ENCODE results near the gene BOLA2B.
"Not testable (repeated sequence)": the region's sequence is repeated elsewhere in the genome, so short reads cannot be mapped to it uniquely, and the experiment has no call there.

BOLA2B gene

DNA sequence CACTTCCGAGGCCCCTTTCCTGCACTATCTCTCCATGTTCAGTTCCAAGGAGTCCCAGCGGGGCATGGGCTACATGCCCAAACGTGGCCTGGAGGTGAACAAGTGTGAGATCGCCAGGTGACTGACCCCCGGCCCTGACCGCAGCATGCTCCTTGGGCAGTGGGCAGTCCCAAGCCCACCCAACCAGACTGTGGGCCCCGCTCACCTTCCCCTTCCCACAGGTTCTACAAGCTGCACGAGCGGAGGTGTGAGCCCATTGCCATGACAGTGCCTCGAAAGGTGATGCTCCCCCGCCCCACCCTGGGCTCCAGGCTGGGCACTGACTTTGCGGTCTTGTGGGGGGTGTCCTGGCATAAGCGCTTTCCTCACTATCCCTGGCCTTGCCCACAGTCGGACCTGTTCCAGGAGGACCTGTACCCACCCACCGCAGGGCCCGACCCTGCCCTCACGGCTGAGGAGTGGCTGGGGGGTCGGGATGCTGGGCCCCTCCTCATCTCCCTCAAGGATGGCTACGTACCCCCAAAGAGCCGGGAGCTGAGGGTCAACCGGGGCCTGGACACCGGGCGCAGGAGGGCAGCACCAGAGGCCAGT is 5.4 kb downstream of the BOLA2B start:
- in situ Hi-C loops (cut with MboI; ENCODE audit: low sequenced_read_pairs) = no loop called here

DNA sequence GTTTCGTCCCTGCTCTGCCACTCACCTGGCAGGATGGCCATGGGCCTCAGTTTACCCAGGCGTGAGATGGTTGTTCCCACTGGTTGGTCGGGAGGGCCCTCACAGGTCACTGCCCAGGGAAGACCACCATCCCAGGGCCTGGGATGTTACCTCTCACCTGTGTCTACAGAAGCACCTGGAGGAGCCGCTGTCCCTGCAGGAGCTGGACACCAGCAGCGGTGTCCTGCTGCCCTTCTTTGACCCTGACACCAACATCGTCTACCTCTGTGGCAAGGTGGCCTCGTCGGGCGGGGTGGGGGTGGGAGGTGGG is 6.0 kb downstream of the BOLA2B start:
- Histone ChIP-seq H3K27me3 (ENCODE audit: low read depth) (no peaks in the 10 kb centered on the region), H3K9me3 (no peaks in the 10 kb centered on the region), H3K4me3 (no peak overlapping the region), H3K4me1 (peaks cover 8% of the 10 kb centered on the region), H3K36me3 (replicated peaks) (peaks cover 6% of the 10 kb centered on the region)
- no peak for DNase-seq (ENCODE audit: low spot score in 2 of 2)
- in situ Hi-C loops (cut with MboI; ENCODE audit: low sequenced_read_pairs) = no loop called here

More for the DNA sequence above, 5.4 kb downstream of the BOLA2B start:
- no peak overlapping the region for H3K4me3 ChIP-seq
- H3K9me3 ChIP-seq = no peaks in the 10 kb centered on the region
- H3K36me3 ChIP-seq (replicated peaks) = peaks cover 6% of the 10 kb centered on the region
- H3K27me3 ChIP-seq (ENCODE audit: low read depth) = no peaks in the 10 kb centered on the region
- H3K4me1 ChIP-seq = peaks cover 5% of the 10 kb centered on the region; the same call in 1 of the 2 replicates
- no peak for DNase-seq (ENCODE audit: low spot score in 2 of 2)

DNA sequence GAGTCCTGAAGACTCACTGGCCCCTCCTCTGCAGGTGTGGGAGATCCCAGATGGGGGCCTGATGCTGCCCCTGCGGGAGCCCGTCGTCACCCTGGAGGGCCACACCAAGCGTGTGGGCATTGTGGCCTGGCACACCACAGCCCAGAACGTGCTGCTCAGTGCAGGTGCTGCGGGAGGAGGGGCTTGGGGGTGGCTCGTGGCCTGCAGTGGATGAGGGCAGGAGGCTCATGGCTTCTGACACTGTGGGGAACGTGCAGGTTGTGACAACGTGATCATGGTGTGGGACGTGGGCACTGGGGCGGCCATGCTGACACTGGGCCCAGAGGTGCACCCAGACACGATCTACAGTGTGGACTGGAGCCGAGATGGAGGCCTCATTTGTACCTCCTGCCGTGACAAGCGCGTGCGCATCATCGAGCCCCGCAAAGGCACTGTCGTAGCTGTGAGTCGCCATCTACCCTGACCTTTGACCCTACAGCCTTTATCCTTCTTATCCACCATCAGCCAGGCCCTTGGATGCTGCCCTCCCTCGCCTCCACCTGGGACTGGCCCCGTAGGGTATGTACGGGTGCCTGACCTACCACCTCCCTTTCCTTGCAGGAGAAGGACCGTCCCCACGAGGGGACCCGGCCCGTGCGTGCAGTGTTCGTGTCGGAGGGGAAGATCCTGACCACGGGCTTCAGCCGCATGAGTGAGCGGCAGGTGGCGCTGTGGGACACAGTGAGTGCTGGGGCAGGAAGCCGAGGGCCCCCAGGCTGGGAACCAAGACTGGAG is 6.5 kb downstream of the BOLA2B start:
- no peaks in the 10 kb centered on the region for H3K9me3 ChIP-seq
- peak in 1 of 2 experiments; percentile 82 for DNase-seq (ENCODE audit: low spot score in 2 of 2)
- peaks cover 6% of the 10 kb centered on the region for H3K36me3 ChIP-seq (replicated peaks)
- no peaks in the 10 kb centered on the region for H3K27me3 ChIP-seq (ENCODE audit: low read depth)
- in situ Hi-C loops (cut with MboI; ENCODE audit: low sequenced_read_pairs) = no loop called here
- H3K4me3 ChIP-seq = no peak overlapping the region
- peaks cover 8% of the 10 kb centered on the region for H3K4me1 ChIP-seq

DNA sequence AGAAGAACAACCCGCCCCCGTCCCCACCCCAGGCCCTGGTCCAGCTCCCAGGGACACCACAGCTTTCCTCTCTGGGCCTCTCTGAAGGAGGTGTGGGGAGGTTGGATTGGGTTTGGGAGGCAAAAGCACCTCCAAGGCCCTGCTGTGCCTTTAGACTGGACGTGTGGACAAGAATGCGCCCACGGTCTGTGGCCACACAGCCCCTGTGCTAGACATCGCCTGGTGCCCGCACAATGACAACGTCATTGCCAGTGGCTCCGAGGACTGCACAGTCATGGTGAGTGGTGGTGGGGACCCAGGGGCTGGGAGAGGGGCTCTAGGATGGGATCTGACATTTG is 7.1 kb downstream of the BOLA2B start:
- Histone ChIP-seq H3K9me3 (no peaks in the 10 kb centered on the region), H3K36me3 (replicated peaks) (peaks cover 6% of the 10 kb centered on the region), H3K4me3 (no peak overlapping the region), H3K4me1 (peaks cover 8% of the 10 kb centered on the region), H3K27me3 (ENCODE audit: low read depth) (no peaks in the 10 kb centered on the region)
- in situ Hi-C loops (cut with MboI; ENCODE audit: low sequenced_read_pairs) = no loop called here
- DNase-seq (ENCODE audit: low spot score in 2 of 2) = no peak

DNA sequence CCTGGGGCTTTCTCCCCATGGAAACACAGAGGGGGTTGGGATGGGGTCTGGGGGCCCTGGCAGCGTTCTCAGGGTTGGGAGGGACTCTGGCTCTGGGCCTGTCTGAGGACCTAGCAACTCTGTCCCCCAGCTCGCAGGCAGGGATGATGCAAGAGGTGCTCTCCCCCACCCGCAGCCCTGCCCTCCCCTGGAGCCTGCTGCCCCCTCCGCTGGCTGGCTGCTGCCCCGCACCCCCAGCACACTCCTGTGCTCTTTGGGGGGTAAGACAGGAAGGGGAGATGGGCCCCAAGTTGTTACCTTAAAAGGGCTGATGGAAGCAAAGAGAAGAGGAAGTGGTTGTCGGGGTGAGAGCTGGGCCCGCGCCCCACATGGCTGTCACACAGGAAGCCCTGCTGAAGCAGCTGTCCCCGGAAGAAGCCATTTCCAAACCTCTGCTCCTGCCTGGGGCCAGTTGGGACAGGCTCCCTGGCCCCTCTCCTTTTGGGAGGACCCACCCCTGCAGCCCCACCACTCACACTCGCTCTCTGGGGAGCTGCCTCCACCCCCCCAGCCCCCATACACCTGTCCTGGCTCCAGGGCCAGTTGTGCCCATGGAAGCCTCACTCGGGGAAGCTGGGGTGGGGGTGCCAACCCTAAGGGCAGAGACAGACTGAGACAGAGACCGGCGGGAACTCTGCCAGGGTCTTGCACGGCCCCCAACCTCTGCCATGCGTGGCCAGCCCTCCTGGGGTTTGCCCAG is 7.6 kb downstream of the BOLA2B start:
- no peak for DNase-seq (ENCODE audit: low spot score in 2 of 2)
- in situ Hi-C loops (cut with MboI; ENCODE audit: low sequenced_read_pairs) = no loop called here
- Histone ChIP-seq H3K36me3 (replicated peaks) (peaks cover 6% of the 10 kb centered on the region), H3K27me3 (ENCODE audit: low read depth) (no peaks in the 10 kb centered on the region), H3K4me3 (no peak overlapping the region), H3K4me1 (peaks cover 8% of the 10 kb centered on the region), H3K9me3 (no peaks in the 10 kb centered on the region)

DNA sequence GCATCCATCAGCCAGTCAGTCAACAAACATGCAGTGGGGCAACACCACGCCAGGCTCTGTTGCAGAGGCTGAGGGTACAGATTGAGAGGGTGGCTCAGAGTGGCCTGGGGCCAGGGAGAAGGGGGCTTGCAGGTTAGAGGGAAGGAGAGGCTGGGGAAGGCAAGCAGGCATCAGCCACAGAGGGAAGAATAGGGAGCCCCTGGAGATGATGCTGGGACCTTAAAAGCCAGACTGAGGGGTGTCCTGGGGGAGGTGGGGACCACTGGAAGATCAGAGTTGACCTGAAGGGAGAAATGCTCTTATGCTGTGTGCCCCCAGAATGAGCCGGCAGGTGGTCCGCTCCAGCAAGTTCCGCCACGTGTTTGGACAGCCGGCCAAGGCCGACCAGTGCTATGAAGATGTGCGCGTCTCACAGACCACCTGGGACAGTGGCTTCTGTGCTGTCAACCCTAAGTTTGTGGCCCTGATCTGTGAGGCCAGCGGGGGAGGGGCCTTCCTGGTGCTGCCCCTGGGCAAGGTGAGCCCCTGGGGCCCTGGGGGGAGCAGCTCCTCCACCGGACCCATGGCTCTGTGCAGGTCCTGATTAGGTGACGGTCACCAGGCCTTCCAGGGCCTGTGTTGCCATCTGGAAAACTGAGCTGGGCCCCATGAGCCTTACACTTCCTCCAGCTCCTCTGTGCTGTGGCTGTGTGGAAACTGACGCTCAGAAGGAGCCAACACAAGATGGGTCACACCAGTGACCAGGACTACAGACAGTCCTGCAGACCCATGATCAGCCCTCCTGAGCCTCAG is 8.4 kb downstream of the BOLA2B start:
- H3K4me3 ChIP-seq = no peak overlapping the region
- peaks cover 6% of the 10 kb centered on the region for H3K36me3 ChIP-seq (replicated peaks)
- H3K4me1 ChIP-seq = peaks cover 8% of the 10 kb centered on the region
- no peak for DNase-seq (ENCODE audit: low spot score in 2 of 2)
- H3K27me3 ChIP-seq (ENCODE audit: low read depth) = no peaks in the 10 kb centered on the region
- no peaks in the 10 kb centered on the region for H3K9me3 ChIP-seq
- in situ Hi-C loops (cut with MboI; ENCODE audit: low sequenced_read_pairs) = no loop called here

DNA sequence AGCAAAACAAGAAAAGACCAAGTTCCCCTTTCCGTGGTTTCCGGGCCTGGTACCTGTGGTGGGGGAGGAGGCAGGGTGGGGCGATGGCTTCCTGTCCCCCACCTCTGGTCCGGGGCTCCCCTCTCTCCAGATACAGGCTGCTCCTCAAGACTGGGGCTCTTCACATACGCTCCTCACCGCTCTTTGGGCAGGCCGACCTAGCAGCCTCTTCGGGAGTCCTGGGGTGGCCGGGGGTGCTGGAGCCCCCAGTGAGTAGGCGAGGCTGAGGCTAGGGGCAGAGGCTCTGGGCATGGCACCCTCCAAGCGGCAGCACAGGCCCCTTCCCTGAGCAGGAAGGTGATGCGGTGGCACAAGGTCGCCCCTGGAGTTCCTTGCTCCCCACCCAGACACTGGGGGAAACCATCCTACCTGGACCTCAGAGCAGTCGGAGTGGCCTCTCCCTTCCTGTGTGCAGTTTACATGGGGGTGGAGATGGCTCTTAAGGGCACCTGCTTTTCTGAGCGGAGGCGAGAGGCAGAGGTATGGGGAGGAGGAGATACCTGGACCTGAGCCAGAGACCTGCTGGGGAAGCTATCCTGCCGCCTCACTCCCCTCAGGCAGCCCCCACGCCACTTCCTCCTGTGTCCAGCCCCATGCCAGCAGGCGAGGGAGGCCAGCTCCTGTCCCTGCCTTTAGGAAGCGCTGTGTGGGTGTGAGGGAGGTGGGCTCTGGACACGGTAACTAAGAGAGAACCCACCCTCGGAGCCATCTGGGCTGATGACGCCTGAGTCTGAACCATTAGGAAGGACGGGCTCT is 9.2 kb downstream of the BOLA2B start:
- H3K4me3 ChIP-seq = peak overlapping the region; percentile 34
- no peaks in the 10 kb centered on the region for H3K27me3 ChIP-seq (ENCODE audit: low read depth)
- peaks cover 8% of the 10 kb centered on the region for H3K4me1 ChIP-seq
- H3K9me3 ChIP-seq = no peaks in the 10 kb centered on the region
- in situ Hi-C loops (cut with MboI; ENCODE audit: low sequenced_read_pairs) = no loop called here
- peak in 1 of 2 experiments; percentile 10 for DNase-seq (ENCODE audit: low spot score in 2 of 2)
- peaks cover 6% of the 10 kb centered on the region for H3K36me3 ChIP-seq (replicated peaks)

DNA sequence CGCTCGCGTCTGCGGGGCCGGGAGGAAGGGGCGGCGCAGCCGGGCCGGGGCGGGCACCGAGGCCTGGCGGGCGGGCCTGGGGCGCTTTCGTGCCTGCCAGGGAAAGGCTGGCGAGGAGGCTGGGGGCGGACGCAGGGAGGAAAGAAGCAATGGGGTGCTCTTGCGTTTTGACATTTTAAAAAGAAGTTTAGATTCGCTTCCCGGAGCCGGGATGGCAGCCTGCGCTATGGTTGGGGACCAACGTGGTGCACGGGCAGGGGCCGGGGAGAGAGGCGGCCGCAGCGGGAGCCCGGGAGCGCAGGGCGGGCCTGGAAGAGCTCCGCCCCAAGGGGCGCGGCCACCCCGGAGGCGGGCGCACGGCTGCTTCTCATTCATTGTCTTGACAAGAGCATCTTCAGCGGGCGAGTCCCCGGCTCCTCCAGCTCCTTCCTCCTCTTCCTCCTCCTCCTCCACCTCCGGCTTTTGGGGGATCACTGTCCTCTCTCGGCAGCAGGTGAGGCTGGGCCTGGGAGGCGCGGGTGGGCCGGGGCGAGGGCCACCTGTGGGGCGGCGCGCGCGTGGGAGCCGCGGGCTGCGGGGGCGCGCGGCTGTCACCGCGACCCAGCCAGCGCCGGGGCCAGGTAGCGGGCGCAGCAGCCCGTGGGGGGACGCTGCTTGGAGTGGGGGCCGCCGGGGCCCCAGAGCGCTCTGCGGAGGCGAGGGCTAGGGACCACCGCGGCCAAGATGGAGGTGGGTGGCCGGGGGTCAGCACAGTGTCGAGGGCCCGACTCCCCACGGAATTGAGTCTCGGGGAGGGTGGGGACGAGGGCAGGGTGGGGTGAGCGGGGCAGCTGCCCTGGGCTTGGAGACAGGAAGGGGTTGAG is 10.0 kb downstream of the BOLA2B start, which contains the start of gene CORO1A:
CORO1A (plus strand) TSS at position 370 of the 863 bp plus-strand sequence. CDS start 1,608 bp downstream, outside the sequence.
- Histone ChIP-seq H3K4me3 (peak within 1 kb of the TSS; percentile 34), H3K9me3 (no peaks in the 10 kb centered on the region), H3K27me3 (ENCODE audit: low read depth) (no peaks in the 10 kb centered on the region), H3K36me3 (replicated peaks) (peaks cover 6% of the 10 kb centered on the region), H3K4me1 (peaks cover 8% of the 10 kb centered on the region)
- in situ Hi-C loops (cut with MboI; ENCODE audit: low sequenced_read_pairs) = no loop called here
- peak; percentile 82 to 92 for DNase-seq (ENCODE audit: low spot score in 2 of 2)

DNA sequence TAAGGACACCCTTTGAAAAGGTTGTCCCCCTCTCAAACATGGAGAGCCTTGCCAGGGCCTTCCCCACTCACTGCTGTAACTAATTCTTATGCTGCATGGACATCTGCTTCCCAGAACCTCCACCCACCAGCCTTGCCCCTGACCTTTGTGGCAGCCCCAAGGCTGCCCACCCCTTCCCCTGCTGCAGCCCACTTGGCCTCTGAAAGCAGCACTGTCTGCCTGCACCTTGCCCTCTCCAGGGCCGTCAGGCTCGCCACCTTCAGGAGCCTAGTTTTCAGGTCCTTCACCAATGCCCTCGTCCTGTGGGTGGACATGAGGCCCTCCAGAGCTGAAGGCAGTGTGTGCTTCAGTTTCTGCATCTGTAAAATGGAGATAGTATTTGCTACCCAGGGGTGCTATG is 12.7 kb downstream of the BOLA2B start:
- no peaks in the 10 kb centered on the region for H3K27me3 ChIP-seq (ENCODE audit: low read depth)
- peaks cover 8% of the 10 kb centered on the region for H3K4me1 ChIP-seq
- H3K36me3 ChIP-seq (replicated peaks) = no peaks in the 10 kb centered on the region
- DNase-seq (ENCODE audit: low spot score in 2 of 2) = no peak
- in situ Hi-C loops (cut with MboI; ENCODE audit: low sequenced_read_pairs) = no loop called here
- no peaks in the 10 kb centered on the region for H3K9me3 ChIP-seq
- no peak overlapping the region for H3K4me3 ChIP-seq

DNA sequence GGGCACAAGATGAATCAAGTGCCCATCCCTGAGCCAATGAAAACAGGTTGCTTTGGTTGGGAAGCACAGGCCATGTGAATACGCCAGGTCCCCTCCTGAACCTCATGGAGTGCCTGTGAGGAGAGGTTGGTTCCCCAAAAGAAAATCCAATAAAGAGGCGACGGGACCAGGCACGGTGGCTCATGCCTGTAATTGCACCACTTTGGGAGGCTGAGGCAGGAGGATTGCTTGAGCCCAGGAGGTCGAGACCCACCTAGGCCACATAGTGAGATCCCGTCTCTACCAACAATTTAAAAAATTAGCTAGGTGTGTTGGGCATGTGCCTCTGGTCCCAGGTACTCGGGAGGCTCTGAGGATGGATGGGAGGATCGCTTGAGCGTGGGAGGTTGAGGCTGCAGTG is 13.5 kb downstream of the BOLA2B start:
- H3K4me1 ChIP-seq = peaks cover 8% of the 10 kb centered on the region
- no peaks in the 10 kb centered on the region for H3K36me3 ChIP-seq (replicated peaks)
- DNase-seq (ENCODE audit: low spot score in 2 of 2) = no peak
- in situ Hi-C loops (cut with MboI; ENCODE audit: low sequenced_read_pairs) = no loop called here
- H3K9me3 ChIP-seq = no peaks in the 10 kb centered on the region
- no peak overlapping the region for H3K4me3 ChIP-seq
- no peaks in the 10 kb centered on the region for H3K27me3 ChIP-seq (ENCODE audit: low read depth)

DNA sequence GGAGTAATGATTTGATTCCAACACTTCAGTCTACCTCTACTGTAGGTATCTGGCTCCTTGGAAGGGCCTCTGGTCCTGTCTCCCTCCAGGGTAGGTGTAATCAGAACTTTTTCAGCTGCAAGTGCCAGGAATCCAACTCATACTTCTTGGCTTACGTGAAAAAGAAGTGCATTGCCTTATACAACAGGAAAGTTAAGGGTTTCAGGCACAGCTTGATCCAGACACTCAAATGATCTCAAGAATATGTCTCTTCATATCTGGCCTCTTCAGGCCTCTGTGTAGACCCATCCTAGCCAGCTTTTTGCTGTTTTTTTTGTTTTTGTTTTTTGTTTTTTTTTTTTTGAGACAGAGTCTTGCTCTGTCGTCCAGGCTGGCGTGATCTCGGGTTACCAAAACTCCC is 14.3 kb downstream of the BOLA2B start:
- no peak for DNase-seq (ENCODE audit: low spot score in 2 of 2)
- no peaks in the 10 kb centered on the region for H3K36me3 ChIP-seq (replicated peaks)
- peaks cover 6% of the 10 kb centered on the region for H3K4me1 ChIP-seq

DNA sequence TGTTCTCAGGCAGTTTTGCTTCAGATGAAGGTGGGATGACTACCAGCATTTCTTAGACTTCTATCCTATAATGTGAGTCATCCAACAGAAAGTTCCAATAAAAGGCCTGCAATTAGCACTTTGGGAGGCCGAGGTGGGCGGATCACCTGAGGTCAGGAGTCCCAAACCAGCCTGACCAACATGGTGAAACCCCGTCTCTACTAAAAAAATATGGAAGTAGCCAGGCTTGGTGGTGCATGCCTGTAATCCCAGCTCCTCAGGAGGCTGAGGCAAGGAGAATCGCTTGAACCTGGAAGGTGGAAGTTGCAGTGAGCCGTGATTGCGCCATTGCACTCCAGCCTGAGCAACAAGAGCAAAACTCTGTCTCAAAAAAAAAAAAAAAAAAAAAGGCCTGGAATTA is 16.6 kb downstream of the BOLA2B start:
- DNase-seq (ENCODE audit: low spot score in 2 of 2); H3K27me3 ChIP-seq (ENCODE audit: low read depth); H3K4me3 ChIP-seq; H3K36me3 ChIP-seq (replicated peaks); H3K9me3 ChIP-seq; in situ Hi-C loops (cut with MboI; ENCODE audit: low sequenced_read_pairs); H3K4me1 ChIP-seq: not testable (repeated sequence)

More for the DNA sequence above, 14.3 kb downstream of the BOLA2B start:
- Histone ChIP-seq H3K9me3 (no peaks in the 10 kb centered on the region), H3K4me3 (no peak overlapping the region), H3K27me3 (ENCODE audit: low read depth) (no peaks in the 10 kb centered on the region)
- in situ Hi-C loops (cut with MboI; ENCODE audit: low sequenced_read_pairs) = no loop called here
